Osteocyte (in vitro differentiated cells): Measurements from ENCODE around the gene TRIM32. TPM values are rescaled to one million over a fixed set of nuclear protein-coding genes. Genes with fewer than 3 reads are reported as not detected.

ENCODE experiments used
- DNase-seq: peaks from one replicate; pipeline ENCODE4 v3.0.0; 2021; ENCODE audit warnings: mixed read lengths; ENCODE audit not compliant: unreplicated experiment; ENCODE audit errors: extremely low spot score
- H3K27ac Mint-ChIP-seq: one replicate; pipeline ENCODE4 v1.8.0; 2021; ENCODE audit warnings: mild to moderate bottlenecking, mixed read lengths; ENCODE audit not compliant: unreplicated experiment
- H3K27me3 Mint-ChIP-seq: one replicate; pipeline ENCODE4 v1.8.0; 2021; ENCODE audit warnings: mixed read lengths; ENCODE audit not compliant: unreplicated experiment
- H3K36me3 Mint-ChIP-seq: one replicate; pipeline ENCODE4 v1.8.0; 2021; ENCODE audit warnings: mixed read lengths; ENCODE audit not compliant: unreplicated experiment
- H3K4me1 Mint-ChIP-seq: one replicate; pipeline ENCODE4 v1.8.0; 2021; ENCODE audit warnings: mixed read lengths; ENCODE audit not compliant: unreplicated experiment
- H3K4me3 Mint-ChIP-seq: one replicate; pipeline ENCODE4 v1.8.0; 2021; ENCODE audit warnings: mild to moderate bottlenecking, moderate library complexity, mixed read lengths; ENCODE audit not compliant: unreplicated experiment
- H3K9me3 Mint-ChIP-seq: one replicate; pipeline ENCODE4 v1.8.0; 2021; ENCODE audit warnings: mixed read lengths; ENCODE audit not compliant: unreplicated experiment
- CTCF ChIP-seq: fragments of 200-600 bp; sonication (generic); IDR thresholded peaks from 2 replicates; pipeline ENCODE4 v1.5.0; 2021; ENCODE audit warnings: antibody characterized with exemption, mild to moderate bottlenecking, moderate library complexity
- long read RNA-seq: library from polyadenylated mRNA; unstranded; transcript quantifications from one replicate; pipeline ENCODE4 v2.0.0, GENCODE V29; 2021
- total RNA-seq: library from RNA; stranded (reverse); gene quantifications from 2 replicates; pipeline ENCODE4 v1.2.1, GENCODE V29; 2021

TRIM32 gene, protein sequence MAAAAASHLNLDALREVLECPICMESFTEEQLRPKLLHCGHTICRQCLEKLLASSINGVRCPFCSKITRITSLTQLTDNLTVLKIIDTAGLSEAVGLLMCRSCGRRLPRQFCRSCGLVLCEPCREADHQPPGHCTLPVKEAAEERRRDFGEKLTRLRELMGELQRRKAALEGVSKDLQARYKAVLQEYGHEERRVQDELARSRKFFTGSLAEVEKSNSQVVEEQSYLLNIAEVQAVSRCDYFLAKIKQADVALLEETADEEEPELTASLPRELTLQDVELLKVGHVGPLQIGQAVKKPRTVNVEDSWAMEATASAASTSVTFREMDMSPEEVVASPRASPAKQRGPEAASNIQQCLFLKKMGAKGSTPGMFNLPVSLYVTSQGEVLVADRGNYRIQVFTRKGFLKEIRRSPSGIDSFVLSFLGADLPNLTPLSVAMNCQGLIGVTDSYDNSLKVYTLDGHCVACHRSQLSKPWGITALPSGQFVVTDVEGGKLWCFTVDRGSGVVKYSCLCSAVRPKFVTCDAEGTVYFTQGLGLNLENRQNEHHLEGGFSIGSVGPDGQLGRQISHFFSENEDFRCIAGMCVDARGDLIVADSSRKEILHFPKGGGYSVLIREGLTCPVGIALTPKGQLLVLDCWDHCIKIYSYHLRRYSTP
- 33.8 and 38.9 TPM in 2 replicates for total RNA-seq
- long read RNA-seq, transcript TRIM32-203 (2 exons, 3,717 nt), result minor isoform, 87 of 196 reads
- long read RNA-seq, transcript TRIM32-201 (2 exons, 3,688 nt), result major isoform, 96 of 196 reads
- long read RNA-seq, partial matches to known transcripts, result 0 of 196 reads
- long read RNA-seq, other reads (novel, unspliced or antisense), result 12 of 196 reads

DNA sequence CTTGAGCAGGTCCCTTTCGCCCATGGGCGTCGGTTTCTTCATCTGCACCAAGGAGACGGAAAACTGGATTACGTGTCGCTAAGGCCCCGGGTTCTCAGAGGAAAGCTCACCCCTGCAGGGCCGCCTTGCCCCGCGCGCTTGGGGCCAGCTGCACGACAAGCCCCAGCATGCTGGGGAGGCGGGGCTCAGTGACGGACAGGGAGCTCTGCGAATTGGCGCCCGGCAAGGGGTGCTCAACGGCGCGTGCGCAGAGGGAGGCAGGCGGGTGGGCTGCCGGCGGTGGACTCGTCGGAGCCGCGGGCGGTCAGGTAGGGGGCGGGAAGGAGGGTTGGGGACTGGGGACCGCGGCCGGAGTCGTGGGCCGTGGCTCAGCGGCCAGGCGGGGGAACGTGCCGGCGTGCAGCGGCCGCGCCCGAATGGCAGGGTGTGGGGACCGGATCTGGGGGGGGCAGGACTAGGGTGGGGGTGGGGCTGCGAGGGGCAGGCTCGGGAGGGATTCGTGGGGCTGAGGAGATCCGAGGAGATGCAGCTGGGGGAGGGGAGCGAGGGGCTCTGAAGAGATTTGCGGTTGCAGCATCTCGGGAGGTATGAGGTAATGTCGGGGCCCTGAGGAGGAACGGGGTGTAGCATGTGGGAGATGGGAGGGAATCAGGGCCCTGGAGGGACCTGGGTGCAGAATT, at the start of gene TRIM32:
TRIM32 (plus strand) TSS at position 232 of the 680 bp plus-strand sequence. CDS start 10,438 bp downstream, outside the sequence.
- peak within 1 kb of the TSS; percentile 65 for H3K27ac Mint-ChIP-seq
- peak; percentile 97 for DNase-seq
- peak within 1 kb of the TSS; percentile 93 for H3K4me3 Mint-ChIP-seq
- peaks cover 50% of the 10 kb centered on the region for H3K4me1 Mint-ChIP-seq
- peaks cover 4% of the 10 kb centered on the region for H3K9me3 Mint-ChIP-seq
- no peak for TF ChIP-seq CTCF
- H3K36me3 Mint-ChIP-seq, result no peaks in the 10 kb centered on the region
- H3K27me3 Mint-ChIP-seq, result no peaks in the 10 kb centered on the region

- DNase-seq, result no peak
Observed at GRCh38 chr9:116639251-116639741, 47.8 kb upstream of the TRIM32 start.

DNA sequence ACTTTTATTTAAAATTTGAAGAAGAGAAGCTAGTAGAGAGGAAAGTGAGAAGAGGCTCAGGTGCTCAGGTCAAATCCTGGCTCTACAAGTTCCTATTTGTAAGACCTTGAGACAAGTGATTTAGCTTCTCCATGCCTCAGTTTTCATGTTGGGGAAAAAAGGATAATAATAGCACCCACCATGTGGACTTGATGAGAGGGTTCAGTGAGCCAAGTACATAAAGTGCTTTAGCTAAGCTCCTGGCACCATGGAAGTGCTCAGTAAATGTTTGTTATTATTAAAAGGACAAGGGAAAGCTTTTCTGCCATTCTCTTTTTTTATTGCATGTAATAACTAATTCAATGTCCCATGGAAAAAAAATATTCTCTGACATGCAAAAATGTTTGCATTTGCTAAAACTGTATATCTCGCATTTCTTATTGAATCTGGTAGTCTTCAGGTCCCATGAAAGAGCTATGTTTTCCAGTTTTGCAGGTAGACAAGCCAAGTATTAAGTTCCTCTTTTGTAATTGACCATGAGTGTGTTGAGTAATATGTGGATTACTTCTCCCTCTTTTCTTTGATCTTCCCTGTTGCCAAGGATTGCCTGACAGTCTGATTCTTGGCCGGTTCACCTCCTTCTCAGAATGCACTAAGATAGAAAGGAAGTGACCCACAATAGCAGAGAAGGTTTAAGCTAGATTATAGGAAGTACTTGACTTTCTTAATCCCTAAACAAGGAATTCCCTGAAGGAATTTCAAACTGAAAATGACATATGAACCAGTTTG, 45.6 kb upstream of the TRIM32 start:
- Mint-ChIP-seq H3K27ac (no peak overlapping the region), H3K36me3 (no peaks in the 10 kb centered on the region), H3K9me3 (no peaks in the 10 kb centered on the region), H3K4me1 (peaks cover 10% of the 10 kb centered on the region), H3K4me3 (no peak overlapping the region), H3K27me3 (no peaks in the 10 kb centered on the region)
- DNase-seq, result no peak
- TF ChIP-seq CTCF, result no peak

More at GRCh38 chr9:116639251-116639741, 47.8 kb upstream of the TRIM32 start:
- H3K36me3 Mint-ChIP-seq, result no peaks in the 10 kb centered on the region
- H3K4me3 Mint-ChIP-seq, result no peak overlapping the region
- no peak overlapping the region for H3K27ac Mint-ChIP-seq
- H3K9me3 Mint-ChIP-seq, result no peaks in the 10 kb centered on the region
- H3K27me3 Mint-ChIP-seq, result no peaks in the 10 kb centered on the region
- H3K4me1 Mint-ChIP-seq, result peaks cover 8% of the 10 kb centered on the region
- no peak for TF ChIP-seq CTCF

DNA sequence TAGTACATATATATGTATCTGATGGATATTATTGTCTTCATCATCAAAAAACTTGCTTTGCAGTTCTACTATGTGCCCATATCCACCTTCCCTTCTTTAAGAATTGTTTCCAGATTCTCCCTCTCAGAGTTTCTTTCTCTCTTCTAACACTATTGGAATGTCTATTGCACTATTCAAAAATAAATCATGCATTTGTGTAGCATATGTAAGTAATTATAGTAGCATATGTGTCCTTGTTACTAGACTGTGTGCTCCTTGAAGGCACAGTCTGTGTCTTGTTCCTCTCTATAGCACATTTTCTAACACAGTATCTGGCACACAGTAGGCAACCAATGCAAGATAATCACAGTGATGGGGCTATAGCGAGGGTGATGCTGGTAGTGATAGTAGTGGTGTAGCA, 43.4 kb upstream of the TRIM32 start:
- Mint-ChIP-seq H3K4me1 (peaks cover 17% of the 10 kb centered on the region), H3K4me3 (no peak overlapping the region), H3K27me3 (no peaks in the 10 kb centered on the region), H3K9me3 (no peaks in the 10 kb centered on the region), H3K27ac (no peak overlapping the region), H3K36me3 (no peaks in the 10 kb centered on the region)
- no peak for DNase-seq
- TF ChIP-seq CTCF, result no peak
